Common myeloid progenitor, CD34-positive (primary cell): Measurements from ENCODE around the gene MDM2.
"Not testable (repeated sequence)": the region's sequence is repeated elsewhere in the genome, so short reads cannot be mapped to it uniquely, and the experiment has no call there.

ENCODE experiments used
- CTCF ChIA-PET: fragments of 350-600 bp; sonication (Branson Sonifier 250); formaldehyde crosslinking; loops from one replicate; lab custom pipeline; 2021; ENCODE audit warnings: antibody characterized with exemption; lab: Charles Lee
- POLR2A ChIA-PET: fragments of 350-600 bp; sonication (Branson Sonifier 250); formaldehyde crosslinking; loops from one replicate; lab custom pipeline; 2021; ENCODE audit warnings: antibody characterized with exemption; lab: Charles Lee
- DNase-seq, 3 donors: peaks; one replicate each; pipeline versions ENCODE4 v3.0.0 to v3.0.0-alpha.2; 2013
- H3K27ac ChIP-seq, 2 experiments: 1 replicate in 1 of 2; 2 replicates in 1 of 2; pipeline ENCODE4 v1.7.0; 2013; ENCODE audit warnings: inconsistent platforms in 2 of 2, low read length in 2 of 2, mild to moderate bottlenecking in 2 of 2, low read depth in 1 of 2, moderate library complexity in 1 of 2; ENCODE audit not compliant: severe bottlenecking in 2 of 2, insufficient read depth in 1 of 2, poor library complexity in 1 of 2
- H3K27me3 ChIP-seq, 5 experiments: replicated peaks in 2 of 5; 1 replicate in 3 of 5; 2 replicates in 2 of 5; pipeline versions ENCODE4 v1.6.1 to v1.7.0; 2013; ENCODE audit warnings: low read length in 4 of 5, mild to moderate bottlenecking in 2 of 5, moderate library complexity in 2 of 5, inconsistent platforms in 1 of 5; ENCODE audit not compliant: insufficient read depth in 5 of 5, control insufficient read depth in 4 of 5
- H3K36me3 ChIP-seq, 4 experiments: 1 replicate in 2 of 4; 2 replicates in 2 of 4; pipeline versions ENCODE4 v1.6.1 to v1.7.0; 2013; ENCODE audit warnings: low read length in 3 of 4, control low read depth in 1 of 4, mild to moderate bottlenecking in 1 of 4; ENCODE audit not compliant: control insufficient read depth in 4 of 4, insufficient read depth in 4 of 4
- H3K4me1 ChIP-seq, 4 experiments: 1 replicate in 3 of 4; 2 replicates in 1 of 4; pipeline versions ENCODE4 v1.6.1 to v1.7.1; 2013; ENCODE audit warnings: low read length in 3 of 4, mild to moderate bottlenecking in 3 of 4, control low read depth in 1 of 4, inconsistent platforms in 1 of 4, moderate library complexity in 1 of 4; ENCODE audit not compliant: control insufficient read depth in 4 of 4, insufficient read depth in 4 of 4; ENCODE audit errors: control extremely low read depth in 1 of 4
- H3K4me3 ChIP-seq, 7 experiments: 1 replicate in 4 of 7; 2 replicates in 3 of 7; pipeline versions ENCODE4 v1.5.1 to v1.7.0; 2013; ENCODE audit warnings: mild to moderate bottlenecking in 7 of 7, low read length in 6 of 7, moderate library complexity in 6 of 7, inconsistent platforms in 2 of 7, low read depth in 2 of 7, control low read depth in 1 of 7; ENCODE audit not compliant: insufficient read depth in 4 of 7, control insufficient read depth in 1 of 7; ENCODE audit errors: extremely low read depth in 1 of 7
- H3K9me3 ChIP-seq, 5 experiments: 1 replicate in 4 of 5; 2 replicates in 1 of 5; pipeline versions ENCODE4 v1.6.1 to v1.7.1; 2013; ENCODE audit warnings: low read length in 4 of 5, mild to moderate bottlenecking in 2 of 5, inconsistent platforms in 1 of 5, low read depth in 1 of 5, moderate library complexity in 1 of 5; ENCODE audit not compliant: control insufficient read depth in 4 of 5, insufficient read depth in 2 of 5; ENCODE audit errors: control extremely low read depth in 1 of 5
- WGBS: methylation state at CpG from one replicate; pipeline ENCODE4 v1.1.5; 2013; ENCODE audit not compliant: insufficient coverage; 5-methylcytosine and 5-hydroxymethylcytosine counted together

MDM2 gene

GRCh38 chr12:68841175-68841574 is 33.2 kb downstream of the MDM2 start:
- H3K4me1 ChIP-seq, H3K27ac ChIP-seq, H3K9me3 ChIP-seq, H3K4me3 ChIP-seq, H3K27me3 ChIP-seq, DNase-seq, CTCF ChIA-PET: not testable (repeated sequence)
- 100% methylated on average over 2 of the region's 5 CpGs for WGBS
- POLR2A ChIA-PET, result interaction anchor here (0.7 kb wide), 1 partner anchor 36 kb away, joined by 3 read pairs; no protein-coding TSS in a partner anchor
- H3K36me3 ChIP-seq, result peaks cover 22 to 63% (median 44%) of the 10 kb centered on the region in 4 experiments

GRCh38 chr12:68841717-68842116 is 33.7 kb downstream of the MDM2 start:
- DNase-seq, result no peak
- 100% methylated on average over 1 of the region's 2 CpGs for WGBS
- H3K27me3 ChIP-seq, result no peaks in the 10 kb centered on the region
- ChIA-PET CTCF (interaction anchor here (1.0 to 2.1 kb wide), 3 partner anchors 12 to 20 kb away, joined by 3 to 8 read pairs (median 3); no protein-coding TSS in a partner anchor), POLR2A (interaction anchor here (0.7 kb wide), 1 partner anchor 35 kb away, joined by 3 read pairs; no protein-coding TSS in a partner anchor)
- no peaks in the 10 kb centered on the region for H3K4me1 ChIP-seq
- H3K36me3 ChIP-seq, result peaks cover 22 to 60% (median 42%) of the 10 kb centered on the region in 4 experiments
- H3K27ac ChIP-seq, result no peak overlapping the region
- H3K4me3 ChIP-seq, result no peak overlapping the region
- H3K9me3 ChIP-seq, result no peaks in the 10 kb centered on the region

GRCh38 chr12:68842123-68842522 is 34.1 kb downstream of the MDM2 start:
- CTCF ChIA-PET, result interaction anchor here (1.0 to 2.1 kb wide), 4 partner anchors 11 to 20 kb away, joined by 3 to 8 read pairs (median 3); no protein-coding TSS in a partner anchor
- WGBS, result no CpG with 5 or more reads among the region's 3 CpGs
- DNase-seq, result no peak
- Histone ChIP-seq H3K4me3 (no peak overlapping the region), H3K4me1 (no peaks in the 10 kb centered on the region), H3K27me3 (no peaks in the 10 kb centered on the region), H3K9me3 (no peaks in the 10 kb centered on the region), H3K36me3 (peaks cover 20 to 57% (median 39%) of the 10 kb centered on the region in 4 experiments), H3K27ac (no peak overlapping the region)
- POLR2A ChIA-PET, result interaction anchor here (0.7 kb wide), 1 partner anchor 35 kb away, joined by 3 read pairs; no protein-coding TSS in a partner anchor

GRCh38 chr12:68842784-68843567 is 35.0 kb downstream of the MDM2 start:
- no peak overlapping the region for H3K27ac ChIP-seq
- no CpG with 5 or more reads among the region's 2 CpGs for WGBS
- H3K4me3 ChIP-seq, result no peak overlapping the region
- H3K9me3 ChIP-seq, result no peaks in the 10 kb centered on the region
- CTCF ChIA-PET, result interaction anchor here (1.3 to 2.1 kb wide), 3 partner anchors 10 to 19 kb away, joined by 3 to 8 read pairs (median 3); no protein-coding TSS in a partner anchor
- H3K27me3 ChIP-seq, result no peaks in the 10 kb centered on the region
- H3K4me1 ChIP-seq, result no peaks in the 10 kb centered on the region
- POLR2A ChIA-PET, result no interaction called here
- no peak for DNase-seq
- H3K36me3 ChIP-seq, result peaks cover 16 to 50% (median 33%) of the 10 kb centered on the region in 4 experiments

- Histone ChIP-seq H3K4me3 (no peak overlapping the region), H3K27me3 (no peaks in the 10 kb centered on the region), H3K9me3 (no peaks in the 10 kb centered on the region), H3K27ac (no peak overlapping the region), H3K36me3 (peaks cover 9 to 37% (median 23%) of the 10 kb centered on the region in 4 experiments), H3K4me1 (no peaks in the 10 kb centered on the region)
- ChIA-PET CTCF (interaction anchor here (1.2 to 2.2 kb wide), 3 partner anchors 14 to 33 kb away, joined by 3 to 6 read pairs (median 4); no protein-coding TSS in a partner anchor), POLR2A (no interaction called here)
- DNase-seq, result no peak
- 100% methylated on average over 3 of the region's 4 CpGs for WGBS
Measured at GRCh38 chr12:68844318-68844745, 36.4 kb downstream of the MDM2 start.

GRCh38 chr12:68844788-68845695 is 37.1 kb downstream of the MDM2 start:
- Histone ChIP-seq H3K27me3 (no peaks in the 10 kb centered on the region), H3K9me3 (no peaks in the 10 kb centered on the region), H3K27ac (no peak overlapping the region), H3K4me1 (no peaks in the 10 kb centered on the region), H3K36me3 (peaks cover 5 to 30% (median 18%) of the 10 kb centered on the region in 4 experiments), H3K4me3 (no peak overlapping the region)
- DNase-seq, result no peak
- WGBS, result 93% methylated on average over 7 of the region's 14 CpGs
- ChIA-PET POLR2A (no interaction called here), CTCF (interaction anchor here (1.0 to 2.2 kb wide), 5 partner anchors 11 to 32 kb away, joined by 3 to 6 read pairs (median 3); no protein-coding TSS in a partner anchor)
